HepG2 (cell line): ENCODE data around the gene CPOX. TPM values are rescaled to one million over a fixed set of nuclear protein-coding genes. Genes with fewer than 3 reads are reported as not detected.

Source experiments
- EED ChIP-seq: sonication (generic); formaldehyde crosslinking; IDR thresholded peaks from 2 replicates; pipeline ENCODE4 v1.5.0; 2020; ENCODE audit warnings: mild to moderate bottlenecking, missing genetic modification reagents
- FOXK1 ChIP-seq: sonication (generic); formaldehyde crosslinking; IDR thresholded peaks from 2 replicates; pipeline ENCODE4 v1.4.0; 2020; ENCODE audit warnings: low read depth, missing genetic modification reagents, borderline replicate concordance
- HNRNPK ChIP-seq: fragments of 200-400 bp; formaldehyde crosslinking; IDR thresholded peaks from 2 replicates; pipeline ENCODE4 v1.6.1; 2018; ENCODE audit warnings: low read length, low read depth, moderate library complexity, mild to moderate bottlenecking; ENCODE audit not compliant: poor library complexity, severe bottlenecking
- KLF12 ChIP-seq: sonication (generic); formaldehyde crosslinking; IDR thresholded peaks from 2 replicates; pipeline ENCODE4 v1.4.0; 2020; ENCODE audit warnings: missing genetic modification reagents, borderline replicate concordance
- NR2F6 ChIP-seq, 2 experiments: IDR thresholded peaks; 2 replicates each; pipeline ENCODE4 v1.6.1; 2016; ENCODE audit warnings: antibody characterized with exemption in 1 of 2, mild to moderate bottlenecking in 1 of 2
- ZNF160 ChIP-seq: sonication (generic); formaldehyde crosslinking; IDR thresholded peaks from 2 replicates; pipeline ENCODE4 v1.8.0; 2022; ENCODE audit warnings: mild to moderate bottlenecking, inconsistent platforms, missing genetic modification reagents
- ZNF24 ChIP-seq: fragments of 450-650 bp; IDR thresholded peaks from 2 replicates; pipeline ENCODE4 v1.6.1; 2017; ENCODE audit warnings: antibody characterized with exemption, mild to moderate bottlenecking
- ZNF563 ChIP-seq: sonication (generic); formaldehyde crosslinking; IDR thresholded peaks from 2 replicates; pipeline ENCODE4 v1.8.0; 2022; ENCODE audit warnings: mild to moderate bottlenecking, moderate library complexity, missing genetic modification reagents
- polyA plus RNA-seq, 8 experiments: library from polyadenylated mRNA; depleted of rRNA in 3 of 8; stranded (reverse) in 7 of 8; unstranded in 1 of 8; fragments of >200 nt; fragmentation: Illumina TruSeq in 4 of 8; extraction: Trizol in 4 of 8; gene quantifications; 2 replicates each; pipeline versions ENCODE4 v1.2.1 to v1.2.3, GENCODE V29; 2011 to 2016; ENCODE audit warnings: low read depth in 4 of 8, missing spikeins in 1 of 8, mixed read lengths in 1 of 8; ENCODE audit not compliant: insufficient read depth in 1 of 8
- total RNA-seq, 5 experiments: library from RNA; depleted of rRNA; stranded (reverse); fragments of >200 nt; fragmentation: Illumina TruSeq; extraction: Trizol; gene quantifications; 2 replicates each; pipeline ENCODE4 v1.2.3, GENCODE V29; 2016; ENCODE audit warnings: low read depth in 1 of 5
- TF ChIP-seq, protein P1 (sequence below), 2 experiments: fragments of 450-650 bp in 1 of 2; sonication (generic) in 1 of 2; formaldehyde crosslinking in 1 of 2; IDR thresholded peaks; 2 replicates each; pipeline versions ENCODE4 v1.6.1 to v1.8.0; 2016 to 2022; ENCODE audit warnings: antibody characterized with exemption in 1 of 2, mild to moderate bottlenecking in 1 of 2, missing genetic modification reagents in 1 of 2
- TF ChIP-seq, protein P2 (sequence below): IDR thresholded peaks from 2 replicates; pipeline ENCODE4 v1.6.1; 2018; ENCODE audit warnings: missing genetic modification reagents, mild to moderate bottlenecking, missing compliant biosample characterization
- TF ChIP-seq, protein P3 (sequence below): sonication (generic); formaldehyde crosslinking; IDR thresholded peaks from 2 replicates; pipeline ENCODE4 v1.4.0; 2020; ENCODE audit warnings: missing genetic modification reagents
- TF ChIP-seq, protein P4 (sequence below): sonication (generic); formaldehyde crosslinking; IDR thresholded peaks from 2 replicates; pipeline ENCODE4 v1.5.1; 2020; ENCODE audit warnings: mild to moderate bottlenecking, missing genetic modification reagents, borderline replicate concordance

CPOX gene
- total and polyA plus RNA-seq, 2 of the 13 experiments (the other 11 are each of a cell fraction or from before 2014, with no cell fraction given), result 34.2 to 37.2 TPM

DNA sequence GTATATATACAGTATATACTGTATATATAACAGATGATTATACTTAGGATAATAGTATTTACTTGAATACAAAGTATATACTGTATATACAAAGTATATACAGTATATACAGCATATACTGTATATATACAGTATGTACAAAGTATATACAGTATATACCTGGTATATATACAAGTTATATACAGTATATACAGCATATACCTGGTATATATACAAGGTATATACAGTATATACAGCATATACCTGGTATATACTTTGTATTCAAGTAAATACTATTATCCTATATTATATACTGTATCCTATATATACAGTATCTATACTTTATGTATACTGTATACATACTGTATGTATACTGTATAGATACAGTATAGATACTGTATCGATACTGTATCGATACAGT is 14.6 kb upstream of the CPOX start (continued):
- TF ChIP-seq, protein P1, sequence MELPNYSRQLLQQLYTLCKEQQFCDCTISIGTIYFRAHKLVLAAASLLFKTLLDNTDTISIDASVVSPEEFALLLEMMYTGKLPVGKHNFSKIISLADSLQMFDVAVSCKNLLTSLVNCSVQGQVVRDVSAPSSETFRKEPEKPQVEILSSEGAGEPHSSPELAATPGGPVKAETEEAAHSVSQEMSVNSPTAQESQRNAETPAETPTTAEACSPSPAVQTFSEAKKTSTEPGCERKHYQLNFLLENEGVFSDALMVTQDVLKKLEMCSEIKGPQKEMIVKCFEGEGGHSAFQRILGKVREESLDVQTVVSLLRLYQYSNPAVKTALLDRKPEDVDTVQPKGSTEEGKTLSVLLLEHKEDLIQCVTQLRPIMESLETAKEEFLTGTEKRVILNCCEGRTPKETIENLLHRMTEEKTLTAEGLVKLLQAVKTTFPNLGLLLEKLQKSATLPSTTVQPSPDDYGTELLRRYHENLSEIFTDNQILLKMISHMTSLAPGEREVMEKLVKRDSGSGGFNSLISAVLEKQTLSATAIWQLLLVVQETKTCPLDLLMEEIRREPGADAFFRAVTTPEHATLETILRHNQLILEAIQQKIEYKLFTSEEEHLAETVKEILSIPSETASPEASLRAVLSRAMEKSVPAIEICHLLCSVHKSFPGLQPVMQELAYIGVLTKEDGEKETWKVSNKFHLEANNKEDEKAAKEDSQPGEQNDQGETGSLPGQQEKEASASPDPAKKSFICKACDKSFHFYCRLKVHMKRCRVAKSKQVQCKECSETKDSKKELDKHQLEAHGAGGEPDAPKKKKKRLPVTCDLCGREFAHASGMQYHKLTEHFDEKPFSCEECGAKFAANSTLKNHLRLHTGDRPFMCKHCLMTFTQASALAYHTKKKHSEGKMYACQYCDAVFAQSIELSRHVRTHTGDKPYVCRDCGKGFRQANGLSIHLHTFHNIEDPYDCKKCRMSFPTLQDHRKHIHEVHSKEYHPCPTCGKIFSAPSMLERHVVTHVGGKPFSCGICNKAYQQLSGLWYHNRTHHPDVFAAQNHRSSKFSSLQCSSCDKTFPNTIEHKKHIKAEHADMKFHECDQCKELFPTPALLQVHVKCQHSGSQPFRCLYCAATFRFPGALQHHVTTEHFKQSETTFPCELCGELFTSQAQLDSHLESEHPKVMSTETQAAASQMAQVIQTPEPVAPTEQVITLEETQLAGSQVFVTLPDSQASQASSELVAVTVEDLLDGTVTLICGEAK (IDR thresholded peaks at IDR 0.05), result no peak
- TF ChIP-seq, protein P1 (CRISPR knock-in tag; IDR thresholded peaks at IDR 0.05), result no peak
- TF ChIP-seq, protein P2, sequence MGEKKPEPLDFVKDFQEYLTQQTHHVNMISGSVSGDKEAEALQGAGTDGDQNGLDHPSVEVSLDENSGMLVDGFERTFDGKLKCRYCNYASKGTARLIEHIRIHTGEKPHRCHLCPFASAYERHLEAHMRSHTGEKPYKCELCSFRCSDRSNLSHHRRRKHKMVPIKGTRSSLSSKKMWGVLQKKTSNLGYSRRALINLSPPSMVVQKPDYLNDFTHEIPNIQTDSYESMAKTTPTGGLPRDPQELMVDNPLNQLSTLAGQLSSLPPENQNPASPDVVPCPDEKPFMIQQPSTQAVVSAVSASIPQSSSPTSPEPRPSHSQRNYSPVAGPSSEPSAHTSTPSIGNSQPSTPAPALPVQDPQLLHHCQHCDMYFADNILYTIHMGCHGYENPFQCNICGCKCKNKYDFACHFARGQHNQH, result no peak
- TF ChIP-seq, protein P3, sequence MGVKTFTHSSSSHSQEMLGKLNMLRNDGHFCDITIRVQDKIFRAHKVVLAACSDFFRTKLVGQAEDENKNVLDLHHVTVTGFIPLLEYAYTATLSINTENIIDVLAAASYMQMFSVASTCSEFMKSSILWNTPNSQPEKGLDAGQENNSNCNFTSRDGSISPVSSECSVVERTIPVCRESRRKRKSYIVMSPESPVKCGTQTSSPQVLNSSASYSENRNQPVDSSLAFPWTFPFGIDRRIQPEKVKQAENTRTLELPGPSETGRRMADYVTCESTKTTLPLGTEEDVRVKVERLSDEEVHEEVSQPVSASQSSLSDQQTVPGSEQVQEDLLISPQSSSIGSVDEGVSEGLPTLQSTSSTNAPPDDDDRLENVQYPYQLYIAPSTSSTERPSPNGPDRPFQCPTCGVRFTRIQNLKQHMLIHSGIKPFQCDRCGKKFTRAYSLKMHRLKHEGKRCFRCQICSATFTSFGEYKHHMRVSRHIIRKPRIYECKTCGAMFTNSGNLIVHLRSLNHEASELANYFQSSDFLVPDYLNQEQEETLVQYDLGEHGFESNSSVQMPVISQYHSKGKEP (CRISPR knock-in tag), result no peak
- TF ChIP-seq ZNF563 (CRISPR knock-in tag) (no peak), KLF12 (CRISPR knock-in tag) (no peak), HNRNPK (no peak), ZNF160 (no peak), NR2F6 (IDR thresholded peaks at IDR 0.05) (no peak), NR2F6 (CRISPR knock-in tag; IDR thresholded peaks at IDR 0.05) (no peak), EED (CRISPR knock-in tag) (no peak), FOXK1 (CRISPR knock-in tag) (no peak), ZNF24 (no peak)
- TF ChIP-seq, protein P4, sequence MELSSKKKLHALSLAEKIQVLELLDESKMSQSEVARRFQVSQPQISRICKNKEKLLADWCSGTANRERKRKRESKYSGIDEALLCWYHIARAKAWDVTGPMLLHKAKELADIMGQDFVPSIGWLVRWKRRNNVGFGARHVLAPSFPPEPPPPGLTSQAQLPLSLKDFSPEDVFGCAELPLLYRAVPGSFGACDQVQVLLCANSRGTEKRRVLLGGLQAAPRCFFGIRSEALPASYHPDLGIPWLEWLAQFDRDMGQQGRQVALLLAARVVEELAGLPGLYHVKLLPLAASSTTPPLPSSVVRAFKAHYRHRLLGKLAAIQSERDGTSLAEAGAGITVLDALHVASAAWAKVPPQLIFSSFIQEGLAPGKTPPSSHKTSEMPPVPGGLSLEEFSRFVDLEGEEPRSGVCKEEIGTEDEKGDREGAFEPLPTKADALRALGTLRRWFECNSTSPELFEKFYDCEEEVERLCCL (CRISPR knock-in tag), result no peak
